Testis (tissue), 3 donors: ENCODE results near the gene GAGE10. TPM values are rescaled to one million over a fixed set of nuclear protein-coding genes. Genes with fewer than 3 reads are reported as not detected.

Source experiments
- DNase-seq: peaks from one replicate; pipeline ENCODE4 v3.0.0-alpha.2; 2019
- H3K27ac ChIP-seq, 2 donors: fragments of 200-600 bp; sonication (generic); one replicate each; pipeline ENCODE4 v1.5.1; 2019
- H3K27me3 ChIP-seq: fragments of 200-600 bp; sonication (generic); one replicate; pipeline ENCODE4 v1.5.1; 2019
- H3K36me3 ChIP-seq: fragments of 200-600 bp; sonication (generic); one replicate; pipeline ENCODE4 v1.5.1; 2017; ENCODE audit warnings: low read depth; ENCODE audit errors: missing control alignments
- H3K4me1 ChIP-seq: fragments of 200-600 bp; sonication (generic); one replicate; pipeline ENCODE4 v1.5.1; 2019
- H3K4me3 ChIP-seq, 2 donors: fragments of 200-600 bp; sonication (generic); one replicate each; pipeline ENCODE4 v1.5.1; 2017 to 2019
- H3K9me3 ChIP-seq: fragments of 200-600 bp; sonication (generic); one replicate; pipeline ENCODE4 v1.5.1; 2017
- POLR2A ChIP-seq: fragments of 450-650 bp; IDR thresholded peaks from one replicate; pipeline ENCODE4 v1.6.1; 2017; ENCODE audit warnings: antibody characterized with exemption, mild to moderate bottlenecking, moderate library complexity
- WGBS, 2 donors: methylation state at CpG; one replicate each; pipeline ENCODE4 v1.1.5; 2018; 5-methylcytosine and 5-hydroxymethylcytosine counted together
- intact Hi-C: fragments of 100-400 bp; cut with DNase I; formaldehyde crosslinking; loops from one replicate; pipeline ENCODE4 v1.15.1; 2023; ENCODE audit warnings: low total_unique reads
- polyA plus RNA-seq: library from polyadenylated mRNA; stranded (reverse); fragments of 350-450 nt; fragmentation: Illumina TruSeq; extraction: RNeasy Lipid Tissue Mini Kit (QIAGEN cat#74804); gene quantifications from one replicate; pipeline ENCODE4 v1.2.3, GENCODE V29; 2014; ENCODE audit warnings: low read depth, low replicate concordance; ENCODE audit not compliant: insufficient read depth
- total RNA-seq, 2 donors: library from RNA; depleted of rRNA; stranded (reverse); fragments of >200 nt; gene quantifications; one replicate each; pipeline ENCODE4 v1.2.3, GENCODE V29; 2016
- TF ChIP-seq, protein P1 (sequence below), 3 experiments: fragments of 450-650 bp in 2 of 3; fragments of 200-600 bp in 1 of 3; sonication (generic) in 1 of 3; IDR thresholded peaks; one replicate each; pipeline ENCODE4 v1.5.1; 2016 to 2019; ENCODE audit warnings: antibody characterized with exemption in 3 of 3, mild to moderate bottlenecking in 2 of 3, moderate library complexity in 1 of 3

The GAGE10 gene
- total and polyA plus RNA-seq, 3 donors from 2014 or later: not detected

DNA sequence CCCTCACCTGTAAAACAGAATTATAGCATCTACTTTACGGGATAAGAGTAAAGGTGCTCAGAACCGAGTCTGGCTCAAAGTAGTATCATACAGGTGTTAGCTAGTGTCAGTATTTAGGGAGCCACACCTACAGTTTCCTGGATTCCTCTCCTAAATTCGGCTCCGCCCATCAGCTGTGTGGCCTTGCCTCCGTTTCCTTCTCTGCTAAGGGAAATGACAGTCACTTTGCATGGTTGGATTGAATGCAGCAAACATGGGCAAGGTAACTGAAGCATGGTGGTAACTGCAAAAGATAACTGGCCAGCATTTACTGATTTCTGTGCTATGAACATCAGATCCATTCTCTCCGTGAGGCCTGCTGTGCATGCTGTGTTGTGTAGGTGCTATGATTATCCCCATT, 31.0 kb upstream of the GAGE10 start:
- DNase-seq: no peak

DNA sequence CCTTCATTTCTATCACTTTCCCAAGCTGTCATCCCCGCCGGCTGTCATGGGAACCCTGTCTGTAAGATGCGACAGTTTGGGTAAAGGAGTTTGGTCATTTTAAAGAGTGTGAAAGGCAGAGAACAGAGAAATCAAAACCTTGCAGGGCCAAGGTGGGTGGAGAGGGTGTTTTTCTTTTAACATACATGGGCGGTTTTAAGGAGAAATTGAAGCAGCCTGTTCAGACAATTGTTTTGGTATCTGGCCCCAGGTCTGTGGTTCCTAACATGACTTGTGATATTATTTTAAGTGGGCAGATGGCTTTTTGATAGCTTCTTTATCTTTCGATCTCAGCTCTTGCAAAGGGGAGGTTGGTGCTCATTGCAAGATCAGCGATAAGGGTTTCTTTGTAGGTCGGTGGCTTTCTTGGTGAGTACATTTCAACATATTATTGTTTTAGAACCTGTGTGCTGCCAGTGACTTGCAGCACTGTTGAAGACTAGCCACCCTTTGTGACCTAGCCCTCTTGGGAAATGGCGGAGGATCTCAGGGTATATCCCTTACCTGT, 30.2 kb upstream of the GAGE10 start:
- intact Hi-C loops: no loop called here
- no peaks in the 10 kb centered on the region for H3K27me3 ChIP-seq
- no peak overlapping the region for H3K27ac ChIP-seq
- DNase-seq: no peak
- no peaks in the 10 kb centered on the region for H3K4me1 ChIP-seq
- H3K36me3 ChIP-seq: no peaks in the 10 kb centered on the region
- WGBS, 2 donors: 77 to 85% methylated on average over 8 of the region's 8 CpGs
- no peak overlapping the region for H3K4me3 ChIP-seq
- H3K9me3 ChIP-seq: no peaks in the 10 kb centered on the region
- TF ChIP-seq, protein P1, sequence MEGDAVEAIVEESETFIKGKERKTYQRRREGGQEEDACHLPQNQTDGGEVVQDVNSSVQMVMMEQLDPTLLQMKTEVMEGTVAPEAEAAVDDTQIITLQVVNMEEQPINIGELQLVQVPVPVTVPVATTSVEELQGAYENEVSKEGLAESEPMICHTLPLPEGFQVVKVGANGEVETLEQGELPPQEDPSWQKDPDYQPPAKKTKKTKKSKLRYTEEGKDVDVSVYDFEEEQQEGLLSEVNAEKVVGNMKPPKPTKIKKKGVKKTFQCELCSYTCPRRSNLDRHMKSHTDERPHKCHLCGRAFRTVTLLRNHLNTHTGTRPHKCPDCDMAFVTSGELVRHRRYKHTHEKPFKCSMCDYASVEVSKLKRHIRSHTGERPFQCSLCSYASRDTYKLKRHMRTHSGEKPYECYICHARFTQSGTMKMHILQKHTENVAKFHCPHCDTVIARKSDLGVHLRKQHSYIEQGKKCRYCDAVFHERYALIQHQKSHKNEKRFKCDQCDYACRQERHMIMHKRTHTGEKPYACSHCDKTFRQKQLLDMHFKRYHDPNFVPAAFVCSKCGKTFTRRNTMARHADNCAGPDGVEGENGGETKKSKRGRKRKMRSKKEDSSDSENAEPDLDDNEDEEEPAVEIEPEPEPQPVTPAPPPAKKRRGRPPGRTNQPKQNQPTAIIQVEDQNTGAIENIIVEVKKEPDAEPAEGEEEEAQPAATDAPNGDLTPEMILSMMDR (IDR thresholded peaks at IDR 0.05): no peak

More for the DNA sequence above, 31.0 kb upstream of the GAGE10 start:
- Histone ChIP-seq H3K4me3 (no peak overlapping the region), H3K27ac (no peak overlapping the region), H3K9me3 (no peaks in the 10 kb centered on the region), H3K36me3 (no peaks in the 10 kb centered on the region), H3K4me1 (no peaks in the 10 kb centered on the region), H3K27me3 (no peaks in the 10 kb centered on the region)
- 44 to 59% methylated on average over 1 to 6 of the region's 6 CpGs for WGBS, 2 donors
- no peak for TF ChIP-seq POLR2A
- TF ChIP-seq, protein P1 (IDR thresholded peaks at IDR 0.05): no peak
- intact Hi-C loops: no loop called here

DNA sequence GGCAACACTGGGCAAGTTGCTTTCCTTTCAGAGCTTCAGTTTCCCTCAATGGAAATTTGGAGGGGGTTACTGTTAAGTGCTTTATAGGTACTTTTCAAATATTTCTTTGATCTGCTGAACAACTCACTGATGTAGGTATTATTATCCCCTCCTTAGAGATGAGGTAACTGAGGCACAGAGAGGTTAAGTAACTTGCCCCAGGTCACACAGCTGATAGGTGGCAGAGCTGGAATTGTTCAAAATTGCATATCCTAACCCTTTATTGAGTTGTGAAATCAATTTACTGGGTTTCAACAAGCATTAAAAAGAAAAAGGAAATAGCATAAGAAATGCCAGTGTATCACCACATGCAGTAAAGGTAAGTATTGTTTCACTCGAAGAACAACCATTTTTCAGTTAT, 27.2 kb upstream of the GAGE10 start:
- Histone ChIP-seq H3K36me3 (no peaks in the 10 kb centered on the region), H3K4me3 (no peak overlapping the region), H3K27ac (no peak overlapping the region), H3K4me1 (no peaks in the 10 kb centered on the region), H3K9me3 (no peaks in the 10 kb centered on the region), H3K27me3 (no peaks in the 10 kb centered on the region)
- intact Hi-C loops: no loop called here
- no peak for DNase-seq
- TF ChIP-seq, protein P1 (IDR thresholded peaks at IDR 0.05): no peak
- TF ChIP-seq POLR2A: no peak
- 79 to 96% methylated on average over 1 of the region's 1 CpG for WGBS, 2 donors

DNA sequence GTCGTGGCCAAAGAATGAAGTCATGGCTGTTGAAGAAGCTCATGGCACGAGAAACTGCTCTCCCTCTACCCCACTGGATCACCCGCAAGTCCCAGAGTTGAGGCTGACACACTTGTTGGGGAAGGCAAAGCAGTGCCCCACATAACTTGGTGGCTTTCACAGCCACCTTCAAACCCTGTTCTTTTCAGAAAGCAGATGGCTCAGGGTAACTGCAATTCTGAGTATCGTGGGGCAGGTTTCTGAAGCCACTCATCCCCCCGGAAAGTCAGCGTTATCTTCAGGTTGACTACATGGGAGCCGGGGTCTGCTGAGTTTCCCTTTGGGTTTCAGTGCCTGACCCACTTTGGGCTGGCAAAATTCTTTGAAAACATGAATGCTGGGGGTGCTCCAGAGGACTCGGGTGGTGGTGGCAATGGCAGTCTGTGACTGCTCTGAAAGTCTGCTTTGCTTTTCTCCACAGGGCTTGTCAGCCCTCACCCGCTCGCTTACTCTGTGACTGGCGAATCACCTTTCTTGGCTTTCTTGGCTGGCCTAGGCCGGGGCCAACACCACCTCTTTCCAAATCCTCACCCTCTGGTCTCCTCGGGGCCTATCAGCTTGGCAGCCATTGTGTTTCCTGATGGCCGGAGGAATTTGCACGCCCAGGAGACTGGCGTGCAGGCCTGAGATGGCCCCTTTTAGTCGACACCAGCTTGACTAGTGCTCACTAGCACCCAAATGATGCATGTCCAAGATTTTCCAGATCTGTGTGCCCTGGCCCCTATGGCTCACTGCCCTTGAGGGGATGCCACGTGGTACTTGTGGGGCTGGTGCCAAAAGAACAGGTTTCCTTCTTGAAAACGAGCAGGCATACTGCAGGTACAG, 26.5 kb upstream of the GAGE10 start:
- Histone ChIP-seq H3K9me3 (no peaks in the 10 kb centered on the region), H3K36me3 (no peaks in the 10 kb centered on the region), H3K4me3 (no peak overlapping the region), H3K4me1 (no peaks in the 10 kb centered on the region), H3K27me3 (no peaks in the 10 kb centered on the region), H3K27ac (no peak overlapping the region)
- TF ChIP-seq, protein P1 (IDR thresholded peaks at IDR 0.05): no peak
- no peak for TF ChIP-seq POLR2A
- no peak for DNase-seq
- WGBS, 2 donors: 76 to 81% methylated on average over 11 to 19 of the region's 19 CpGs
- intact Hi-C loops: no loop called here

DNA sequence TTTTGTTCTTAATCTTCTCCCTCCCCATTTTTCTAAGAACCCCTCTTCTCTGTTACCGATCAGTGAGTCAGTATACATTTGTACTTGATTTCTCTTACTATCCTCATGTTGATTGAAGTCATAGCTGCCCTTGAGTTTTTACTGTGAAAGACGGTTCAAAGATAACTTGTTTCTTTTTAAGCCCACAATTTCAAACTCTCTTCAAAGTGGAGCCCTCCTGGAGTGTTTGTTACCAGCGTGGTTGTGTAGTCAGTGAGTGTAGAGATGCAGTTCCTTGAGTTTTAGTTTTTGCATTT, 26.0 kb upstream of the GAGE10 start:
- Histone ChIP-seq H3K4me3 (no peak overlapping the region), H3K9me3 (no peaks in the 10 kb centered on the region), H3K36me3 (no peaks in the 10 kb centered on the region), H3K27ac (peak overlapping the region in 1 of 2 donors; percentile 55), H3K27me3 (no peaks in the 10 kb centered on the region), H3K4me1 (no peaks in the 10 kb centered on the region)
- DNase-seq: no peak
- TF ChIP-seq, protein P1 (IDR thresholded peaks at IDR 0.05): no peak
- TF ChIP-seq POLR2A: no peak
- intact Hi-C loops: no loop called here
- 47 to 56% methylated on average over 3 of the region's 3 CpGs for WGBS, 2 donors
